HG03354 (cell line): ENCODE measurements around the gene TMEM63C.

Experiments
- ATAC-seq: cut with Tn5 transposase; IDR thresholded peaks from one replicate; pipeline ENCODE4 v1.9.1; 2021; ENCODE audit warnings: mild to moderate bottlenecking; ENCODE audit not compliant: unreplicated experiment, poor library complexity, severe bottlenecking

Gene TMEM63C

GRCh38 chr14:77212943-77213678 lies 31.5 kb downstream of the TMEM63C start:
- peak; percentile 74 for ATAC-seq

DNA sequence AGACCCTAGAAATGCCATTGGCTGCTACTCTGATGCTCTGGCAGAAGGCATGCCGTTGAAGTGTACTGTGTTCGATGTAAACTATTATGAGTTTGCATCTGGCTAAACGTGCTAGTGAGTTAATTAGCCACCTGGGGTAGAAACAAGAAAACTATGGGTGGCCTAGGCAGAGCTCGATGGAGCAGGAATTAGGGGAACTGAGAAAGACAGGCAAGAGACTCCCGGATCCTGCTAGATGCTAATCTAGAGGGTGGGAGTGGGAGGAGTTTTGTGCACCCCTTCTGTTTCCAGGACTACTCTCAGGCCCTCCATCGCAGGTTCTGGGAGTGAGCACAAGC lies 32.0 kb downstream of the TMEM63C start:
- ATAC-seq: no peak

DNA sequence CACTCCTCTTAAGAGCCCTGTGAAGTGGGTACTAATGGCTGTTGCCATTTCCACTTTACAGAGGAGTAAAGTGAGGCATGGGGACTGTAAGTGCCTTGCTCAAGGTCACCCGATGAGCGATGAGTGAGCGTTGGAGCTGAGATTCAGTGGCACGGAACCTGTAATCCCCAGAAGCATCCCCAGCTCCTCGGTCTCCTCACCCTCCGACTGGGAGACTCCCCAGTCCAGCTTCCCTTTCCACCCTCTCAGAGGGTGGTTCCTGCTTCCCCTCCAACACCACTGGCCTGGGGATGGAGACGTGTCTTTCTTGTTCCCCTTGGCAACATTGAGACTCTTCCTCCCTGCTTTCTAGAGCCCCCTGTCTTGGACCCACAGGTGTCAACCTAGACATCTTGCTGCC lies 32.6 kb downstream of the TMEM63C start:
- ATAC-seq: no peak

DNA sequence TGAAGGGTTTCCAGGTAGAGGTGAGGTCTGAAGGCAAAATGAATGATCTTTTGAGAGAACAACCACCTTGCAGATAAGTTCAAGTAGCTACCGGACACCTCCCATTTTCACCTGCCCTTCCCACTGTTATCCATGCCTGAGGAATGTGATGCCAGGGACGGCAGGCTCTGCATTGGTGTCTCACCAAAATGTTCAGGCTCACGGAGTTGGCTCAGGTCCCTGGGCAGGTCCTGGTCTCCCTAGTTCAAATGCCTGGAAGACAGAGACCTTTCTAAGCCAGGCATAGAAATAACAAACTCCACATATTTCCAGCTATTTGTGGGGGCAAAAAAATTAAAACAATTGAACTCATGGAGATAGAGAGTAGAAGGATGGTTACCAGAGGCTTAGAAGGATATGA lies 36.0 kb downstream of the TMEM63C start:
- no peak for ATAC-seq

DNA sequence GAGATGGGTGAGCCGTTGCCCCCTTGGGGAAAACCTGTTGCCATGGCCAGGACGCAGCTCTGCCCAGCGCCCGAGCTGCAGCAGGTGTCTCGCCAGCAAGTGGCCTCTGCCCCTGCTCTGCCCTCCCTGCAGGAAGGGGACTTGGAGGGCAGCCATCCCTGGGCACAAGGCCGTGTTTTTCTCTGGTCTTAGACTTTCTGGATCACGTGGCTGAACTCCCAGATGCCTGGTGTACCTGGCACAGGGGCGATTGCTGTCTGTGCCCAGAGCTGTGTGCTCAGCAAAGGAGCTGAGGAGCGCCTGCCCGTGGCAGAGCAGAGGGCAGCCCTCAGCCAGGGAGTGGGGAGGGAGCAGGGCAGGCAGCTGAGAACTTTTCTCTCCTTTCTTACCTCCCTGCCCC lies 38.0 kb downstream of the TMEM63C start:
- ATAC-seq: no peak

DNA sequence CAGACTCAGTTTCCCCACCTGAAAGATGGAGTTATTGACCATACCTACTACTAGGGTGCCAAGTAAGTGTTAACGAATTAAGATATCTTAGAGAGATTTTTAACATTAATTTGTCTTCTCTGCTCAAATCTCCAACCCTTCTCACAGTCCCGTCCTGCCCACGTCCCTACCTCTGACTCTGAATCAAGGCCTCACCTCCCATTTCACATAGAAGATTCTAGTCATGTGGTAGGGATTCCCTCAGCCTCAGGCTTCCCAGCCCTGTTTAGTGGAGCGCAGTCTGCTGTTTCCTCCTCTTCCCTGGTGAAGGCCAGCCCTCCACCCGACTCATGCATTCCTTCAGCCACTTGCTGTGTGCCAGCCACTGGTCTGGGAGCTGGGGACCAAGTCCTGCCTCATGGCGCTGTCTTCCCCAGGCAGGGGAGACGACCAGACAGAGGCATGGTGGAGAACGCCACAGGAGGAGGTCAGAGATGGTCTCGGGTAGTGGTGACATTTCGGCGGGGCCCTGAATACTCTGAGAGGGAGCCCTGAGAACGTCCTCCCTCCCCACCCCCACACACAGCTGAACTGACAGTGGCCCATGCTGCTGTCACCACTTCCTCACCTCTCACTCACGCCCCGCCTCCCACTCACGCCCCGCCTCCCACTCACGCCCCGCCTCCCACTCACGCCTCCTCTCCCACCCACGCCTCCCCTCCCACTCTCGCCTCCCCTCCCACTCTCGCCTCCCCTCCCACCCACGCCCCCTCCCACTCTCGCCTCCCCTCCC lies 38.8 kb downstream of the TMEM63C start:
- no peak for ATAC-seq

- ATAC-seq: no peak
Observed at GRCh38 chr14:77221241-77221871, 39.8 kb downstream of the TMEM63C start.

DNA sequence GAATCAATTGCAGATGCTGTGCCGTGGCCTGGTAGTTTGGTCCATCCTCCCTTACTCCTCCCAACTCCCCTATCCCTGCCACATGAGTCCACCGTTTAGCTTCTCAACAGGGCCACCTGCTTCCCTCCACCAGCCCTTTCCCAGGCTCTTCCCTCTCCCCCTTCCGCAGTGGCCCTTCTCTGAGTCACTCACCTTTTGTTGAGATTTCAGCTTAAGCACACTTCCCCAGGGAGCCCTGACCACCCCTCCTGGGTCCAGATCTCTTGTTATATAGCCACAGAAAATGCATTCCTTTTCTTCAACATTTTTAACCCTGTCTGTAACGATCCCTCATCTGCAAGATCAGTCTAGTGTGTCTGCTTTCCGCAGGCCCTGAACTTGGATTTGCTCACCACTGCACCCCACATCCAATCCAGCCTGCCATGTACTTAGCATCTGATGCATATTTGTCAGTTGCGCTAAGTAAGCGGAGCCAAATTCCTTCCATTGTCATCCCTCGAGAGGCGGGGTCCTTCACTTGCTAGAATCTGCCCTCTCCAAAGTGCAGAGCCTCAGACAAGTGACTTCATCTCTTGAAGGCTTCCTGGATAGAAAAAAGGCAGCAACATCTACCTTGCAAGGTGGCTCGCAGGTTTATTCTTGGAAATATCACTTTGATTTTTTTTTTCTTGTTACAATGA lies 41.1 kb downstream of the TMEM63C start:
- no peak for ATAC-seq

- ATAC-seq: no peak
Observed at GRCh38 chr14:77224212-77224611, 42.6 kb downstream of the TMEM63C start.

DNA sequence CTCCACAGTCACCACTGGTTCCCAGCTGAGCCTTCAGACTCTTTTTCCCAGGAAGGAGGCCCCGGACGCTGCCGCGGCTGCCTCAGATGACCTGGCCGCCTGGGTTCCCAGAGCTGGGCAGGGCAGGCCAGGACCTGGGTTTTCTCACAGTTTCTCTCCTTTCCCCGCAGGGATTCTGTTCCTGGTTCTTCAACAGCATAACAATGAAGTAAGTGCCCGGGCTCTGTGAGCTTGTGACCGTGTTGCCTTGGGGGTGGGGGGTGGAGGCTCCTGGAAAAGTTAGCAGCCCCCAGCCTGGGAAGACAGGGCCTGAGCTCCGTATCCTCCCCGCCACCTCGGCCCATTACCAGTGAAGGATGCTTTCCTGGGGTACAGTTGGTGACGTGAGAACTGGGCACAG lies 43.7 kb downstream of the TMEM63C start:
- ATAC-seq: no peak

GRCh38 chr14:77225892-77226557 lies 44.4 kb downstream of the TMEM63C start:
- no peak for ATAC-seq

GRCh38 chr14:77228056-77228455 lies 46.5 kb downstream of the TMEM63C start:
- no peak for ATAC-seq

DNA sequence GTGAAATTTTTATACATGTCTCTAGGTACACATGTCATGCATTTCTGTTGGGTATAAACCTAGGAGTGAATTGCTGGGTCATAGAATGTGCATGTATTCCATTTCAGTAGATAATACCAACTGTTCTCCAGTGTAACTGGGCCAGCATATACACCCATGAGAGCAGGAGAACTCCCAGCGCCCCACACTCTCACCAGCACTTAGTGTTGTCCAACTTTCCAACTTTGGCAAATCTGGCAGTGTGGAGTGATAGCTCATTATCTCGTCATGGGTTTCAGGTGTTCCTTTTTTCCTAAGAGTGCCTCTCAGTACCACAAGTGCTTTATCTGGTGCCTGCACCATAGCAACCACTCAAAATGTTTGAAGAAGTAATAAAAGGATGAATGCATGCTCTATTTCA lies 49.3 kb downstream of the TMEM63C start:
- ATAC-seq: no peak

DNA sequence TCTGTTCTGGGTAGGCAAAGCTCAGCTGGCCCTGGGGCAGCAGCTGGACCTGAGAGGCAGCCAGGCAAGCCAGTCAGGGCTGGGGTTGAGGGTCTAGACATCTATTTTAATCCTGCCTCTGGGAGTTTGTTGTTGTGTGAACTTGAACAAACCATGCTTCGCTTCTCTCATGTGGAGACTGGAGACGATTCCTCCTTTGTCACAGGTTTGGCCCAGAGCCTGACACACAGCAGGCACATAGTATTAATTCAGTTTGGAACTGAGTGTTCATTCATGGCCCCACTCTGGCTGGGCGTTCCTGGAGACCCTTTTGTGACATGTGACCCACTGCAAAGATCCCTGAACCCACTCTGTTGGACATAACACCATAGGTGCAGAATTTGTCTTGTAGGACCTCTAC lies 50.1 kb downstream of the TMEM63C start:
- ATAC-seq: no peak

GRCh38 chr14:77236814-77237213 lies 55.2 kb downstream of the TMEM63C start:
- no peak for ATAC-seq

DNA sequence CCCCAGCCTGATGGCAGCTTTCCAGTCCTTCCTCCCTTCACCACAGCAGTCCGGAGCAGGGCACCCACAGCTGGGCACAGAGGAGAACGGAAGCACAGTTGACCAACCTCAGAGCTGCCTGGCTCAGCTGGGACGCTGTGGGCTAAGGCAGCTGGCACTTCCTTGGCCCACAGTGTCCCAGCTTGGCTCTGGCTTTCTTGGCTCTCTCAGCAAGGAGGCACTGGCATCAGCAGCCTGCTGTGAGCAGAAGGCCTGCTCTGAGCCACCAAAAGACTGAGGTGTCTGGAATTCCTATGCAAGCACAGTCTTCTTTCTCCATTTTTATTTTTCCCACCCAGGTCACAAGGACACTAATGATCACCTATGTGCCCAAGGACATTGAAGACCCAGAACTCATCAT lies 56.8 kb downstream of the TMEM63C start:
- ATAC-seq: no peak

DNA sequence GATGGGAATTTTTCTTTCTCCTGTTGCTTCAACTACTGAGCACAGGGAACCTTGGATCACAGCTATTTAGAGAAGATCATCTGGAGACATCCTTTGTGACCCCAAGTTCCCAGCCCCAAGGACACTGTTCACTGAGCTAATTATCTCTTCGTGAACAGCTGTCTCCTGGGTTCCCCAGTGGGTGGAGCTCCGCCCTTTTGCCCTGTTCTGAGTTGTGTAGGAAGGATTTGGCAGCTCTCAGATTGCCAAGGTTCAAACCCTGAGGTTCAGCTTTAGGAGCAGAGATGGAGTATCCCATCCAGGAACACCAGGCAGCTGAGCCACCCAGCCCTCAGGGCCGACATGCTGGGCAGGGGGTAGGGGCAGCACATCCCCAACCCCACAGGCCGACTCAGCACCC lies 57.4 kb downstream of the TMEM63C start:
- ATAC-seq: no peak

DNA sequence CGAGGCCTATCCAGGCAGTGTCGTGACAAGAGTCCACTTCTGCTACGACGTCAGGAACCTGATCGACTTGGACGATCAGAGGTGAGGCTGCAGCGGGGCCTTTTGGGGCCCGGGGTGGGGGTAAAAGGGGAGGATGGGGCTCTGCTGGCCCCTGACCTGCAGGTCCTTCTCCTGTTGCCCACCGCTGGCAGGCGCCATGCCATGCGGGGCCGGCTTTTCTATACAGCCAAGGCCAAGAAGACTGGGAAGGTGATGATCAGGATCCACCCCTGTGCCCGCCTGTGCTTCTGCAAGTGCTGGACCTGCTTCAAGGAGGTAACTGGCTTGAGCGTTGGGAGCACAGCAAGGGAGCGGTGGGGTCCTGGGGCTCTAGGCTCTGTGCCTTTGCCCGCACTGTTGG lies 57.8 kb downstream of the TMEM63C start:
- ATAC-seq: no peak

DNA sequence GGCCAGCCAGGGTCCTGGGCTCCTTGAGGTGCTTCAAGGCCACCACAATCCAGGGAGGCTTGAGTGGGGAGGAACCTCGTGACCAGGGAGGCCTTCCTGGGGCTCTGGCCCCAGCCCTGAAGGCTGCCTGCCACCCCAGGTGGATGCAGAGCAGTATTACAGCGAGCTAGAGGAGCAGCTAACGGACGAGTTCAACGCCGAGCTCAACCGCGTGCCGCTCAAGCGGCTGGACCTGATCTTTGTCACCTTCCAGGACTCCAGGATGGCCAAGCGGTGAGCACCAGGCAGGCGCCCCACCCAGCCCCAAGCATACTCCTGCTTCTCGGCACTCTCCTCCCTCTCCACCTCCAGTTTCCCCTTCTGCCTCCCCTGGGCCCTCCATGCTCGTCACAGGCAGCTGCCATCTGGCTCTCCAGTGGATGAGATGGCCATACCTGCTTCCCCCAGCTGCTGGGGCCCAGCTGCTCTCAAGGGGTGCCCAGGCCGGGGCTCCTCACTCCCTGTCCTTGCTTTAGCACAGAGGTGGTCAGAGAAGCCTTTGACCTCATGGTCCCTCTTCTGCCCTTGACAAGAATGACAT lies 58.8 kb downstream of the TMEM63C start:
- ATAC-seq: no peak

GRCh38 chr14:77241955-77242354 lies 60.4 kb downstream of the TMEM63C start:
- no peak for ATAC-seq
